Measurements from ENCODE around the gene CCNY. TPM values are rescaled to one million over a fixed set of nuclear protein-coding genes. Genes with fewer than 3 reads are reported as not detected.

Gene CCNY
- total and polyA plus RNA-seq, 2 donors (not counting 1 experiment from before 2014, with no cell fraction given), result 34.1 to 64.9 TPM

GRCh38 chr10:35327790-35328403, 8.4 kb upstream of the CCNY start:
- TF ChIP-seq, protein P1, sequence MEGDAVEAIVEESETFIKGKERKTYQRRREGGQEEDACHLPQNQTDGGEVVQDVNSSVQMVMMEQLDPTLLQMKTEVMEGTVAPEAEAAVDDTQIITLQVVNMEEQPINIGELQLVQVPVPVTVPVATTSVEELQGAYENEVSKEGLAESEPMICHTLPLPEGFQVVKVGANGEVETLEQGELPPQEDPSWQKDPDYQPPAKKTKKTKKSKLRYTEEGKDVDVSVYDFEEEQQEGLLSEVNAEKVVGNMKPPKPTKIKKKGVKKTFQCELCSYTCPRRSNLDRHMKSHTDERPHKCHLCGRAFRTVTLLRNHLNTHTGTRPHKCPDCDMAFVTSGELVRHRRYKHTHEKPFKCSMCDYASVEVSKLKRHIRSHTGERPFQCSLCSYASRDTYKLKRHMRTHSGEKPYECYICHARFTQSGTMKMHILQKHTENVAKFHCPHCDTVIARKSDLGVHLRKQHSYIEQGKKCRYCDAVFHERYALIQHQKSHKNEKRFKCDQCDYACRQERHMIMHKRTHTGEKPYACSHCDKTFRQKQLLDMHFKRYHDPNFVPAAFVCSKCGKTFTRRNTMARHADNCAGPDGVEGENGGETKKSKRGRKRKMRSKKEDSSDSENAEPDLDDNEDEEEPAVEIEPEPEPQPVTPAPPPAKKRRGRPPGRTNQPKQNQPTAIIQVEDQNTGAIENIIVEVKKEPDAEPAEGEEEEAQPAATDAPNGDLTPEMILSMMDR (IDR thresholded peaks at IDR 0.05), result no peak
- TF ChIP-seq EZH2 (IDR thresholded peaks at IDR 0.05; ENCODE audit: borderline replicate concordance, insufficient read depth, low read depth, low read length, poor library complexity, severe bottlenecking), result no peak
- POLR2A ChIA-PET, result no interaction called here
- no peaks in the 10 kb centered on the region for H3K9me3 Mint-ChIP-seq (ENCODE audit: insufficient read depth)
- no peak overlapping the region for H3K4me3 ChIP-seq (ENCODE audit: control extremely low read depth in 1 of 5, extremely low read depth in 1 of 5, insufficient read depth in 1 of 5, low read depth in 2 of 5, low read length in 4 of 5)
- no peaks in the 10 kb centered on the region for H3K4me1 ChIP-seq (ENCODE audit: control insufficient read depth in 2 of 2, insufficient read depth in 2 of 2, low read length in 2 of 2)
- no peak overlapping the region for H3K4me2 ChIP-seq (replicated peaks; ENCODE audit: low read depth, low read length, poor library complexity, severe bottlenecking)
- no peaks in the 10 kb centered on the region for H3K27me3 ChIP-seq (replicated peaks in 1 of 4; ENCODE audit: control extremely low read depth in 1 of 4, control insufficient read depth in 3 of 4, insufficient read depth in 4 of 4, low read length in 3 of 4)
- no peak overlapping the region for H3K9ac ChIP-seq (ENCODE audit: low read length)
- H3K36me3 ChIP-seq (replicated peaks in 1 of 2; ENCODE audit: control extremely low read depth in 1 of 2, control insufficient read depth in 1 of 2, extremely low read depth in 1 of 2, insufficient read depth in 2 of 2, low read length in 1 of 2), result no peaks in the 10 kb centered on the region
- H3K4me3 Mint-ChIP-seq, result no peak overlapping the region
- DNase-seq (no peak), ATAC-seq (ENCODE audit: low read depth) (no peak)
- peaks cover 42% of the 10 kb centered on the region for H3K79me2 ChIP-seq (ENCODE audit: control insufficient read depth, insufficient read depth, low read length)
- H3K9me3 ChIP-seq (ENCODE audit: control extremely low read depth in 1 of 3, control insufficient read depth in 2 of 3, insufficient read depth in 1 of 3, low read length in 2 of 3), result peaks cover 0 to 2% (median 2%) of the 10 kb centered on the region in 3 donors
- 94% methylated on average over 2 of the region's 7 CpGs for WGBS (ENCODE audit: insufficient coverage)
- peaks cover 33% of the 10 kb centered on the region for H4K20me1 ChIP-seq (ENCODE audit: control insufficient read depth, insufficient read depth, low read length, poor library complexity, severe bottlenecking)
- H2AFZ ChIP-seq (ENCODE audit: insufficient read depth, low read depth, low read length, poor library complexity, severe bottlenecking), result no peak overlapping the region
- no peaks in the 10 kb centered on the region for H3K27me3 Mint-ChIP-seq
- H3K4me1 Mint-ChIP-seq, result peaks cover 4% of the 10 kb centered on the region
- CTCF ChIA-PET, result interaction anchor here (0.6 to 1.3 kb wide), 2 partner anchors 14 to 110 kb away, joined by 3 to 5 read pairs; no protein-coding TSS in a partner anchor
- no peak overlapping the region for H3K27ac ChIP-seq (ENCODE audit: low read length in 2 of 2)
- H3K27ac Mint-ChIP-seq, result no peak overlapping the region
- intact Hi-C loops (cut with micrococcal nuclease), result no loop called here

DNA sequence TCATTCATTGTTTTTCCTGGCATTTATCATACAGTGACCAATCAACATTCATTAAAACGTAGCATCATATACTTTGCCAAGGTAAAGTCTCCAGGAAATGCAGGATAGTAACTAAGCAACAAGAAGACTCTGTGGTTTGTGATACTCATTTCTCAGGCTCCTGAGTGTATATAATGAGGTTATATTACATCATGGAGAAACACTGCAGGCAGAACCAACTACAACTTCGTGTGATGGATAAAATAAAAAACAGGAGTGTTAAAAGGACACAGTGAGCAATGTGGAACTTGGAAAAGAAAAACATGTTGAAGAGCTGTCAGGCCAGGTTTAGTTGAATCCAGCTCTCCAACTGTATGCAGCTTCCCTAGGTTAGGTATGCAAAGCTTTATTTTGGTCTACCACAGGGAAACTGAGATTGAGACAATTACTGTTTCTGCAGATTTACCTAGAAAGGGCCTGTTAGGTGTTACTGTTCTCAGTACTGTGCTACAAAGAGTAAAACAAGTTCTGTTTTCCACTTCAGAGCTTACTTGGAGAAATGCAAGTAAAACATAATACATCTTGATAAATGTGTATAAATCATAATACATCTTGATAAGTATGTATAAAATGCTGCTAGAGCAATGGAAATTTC, 7.8 kb upstream of the CCNY start:
- no peak for ATAC-seq (ENCODE audit: low read depth)
- H3K27ac ChIP-seq (ENCODE audit: low read length in 2 of 2), result no peak overlapping the region
- H3K4me1 Mint-ChIP-seq, result peaks cover 9% of the 10 kb centered on the region
- ChIA-PET CTCF (interaction anchor here (1.3 kb wide), 1 partner anchor 110 kb away, joined by 3 read pairs; no protein-coding TSS in a partner anchor), POLR2A (no interaction called here)
- no peak overlapping the region for H3K4me2 ChIP-seq (replicated peaks; ENCODE audit: low read depth, low read length, poor library complexity, severe bottlenecking)
- no peaks in the 10 kb centered on the region for H3K27me3 ChIP-seq (replicated peaks in 1 of 4; ENCODE audit: control extremely low read depth in 1 of 4, control insufficient read depth in 3 of 4, insufficient read depth in 4 of 4, low read length in 3 of 4)
- no peak overlapping the region for H3K4me3 ChIP-seq (ENCODE audit: control extremely low read depth in 1 of 5, extremely low read depth in 1 of 5, insufficient read depth in 1 of 5, low read depth in 2 of 5, low read length in 4 of 5)
- H3K4me1 ChIP-seq (ENCODE audit: control insufficient read depth in 2 of 2, insufficient read depth in 2 of 2, low read length in 2 of 2), result no peaks in the 10 kb centered on the region
- no peaks in the 10 kb centered on the region for H3K27me3 Mint-ChIP-seq
- H3K79me2 ChIP-seq (ENCODE audit: control insufficient read depth, insufficient read depth, low read length), result peaks cover 48% of the 10 kb centered on the region
- H3K9ac ChIP-seq (ENCODE audit: low read length), result no peak overlapping the region
- no peak overlapping the region for H3K27ac Mint-ChIP-seq
- H3K36me3 ChIP-seq (replicated peaks in 1 of 2; ENCODE audit: control extremely low read depth in 1 of 2, control insufficient read depth in 1 of 2, extremely low read depth in 1 of 2, insufficient read depth in 2 of 2, low read length in 1 of 2), result peaks cover 0 to under 1% of the 10 kb centered on the region in 2 experiments
- intact Hi-C loops (cut with micrococcal nuclease), result no loop called here
- DNase-seq, result no peak
- H3K4me3 Mint-ChIP-seq, result no peak overlapping the region
- peaks cover 39% of the 10 kb centered on the region for H4K20me1 ChIP-seq (ENCODE audit: control insufficient read depth, insufficient read depth, low read length, poor library complexity, severe bottlenecking)
- H3K9me3 ChIP-seq (ENCODE audit: control extremely low read depth in 1 of 3, control insufficient read depth in 2 of 3, insufficient read depth in 1 of 3, low read length in 2 of 3), result no peaks in the 10 kb centered on the region
- no peak for TF ChIP-seq EZH2 (IDR thresholded peaks at IDR 0.05; ENCODE audit: borderline replicate concordance, insufficient read depth, low read depth, low read length, poor library complexity, severe bottlenecking)
- TF ChIP-seq, protein P1 (IDR thresholded peaks at IDR 0.05), result no peak
- WGBS (ENCODE audit: insufficient coverage), result 100% methylated on average over 2 of the region's 2 CpGs
- H2AFZ ChIP-seq (ENCODE audit: insufficient read depth, low read depth, low read length, poor library complexity, severe bottlenecking), result no peak overlapping the region
- no peaks in the 10 kb centered on the region for H3K9me3 Mint-ChIP-seq (ENCODE audit: insufficient read depth)
